NB4 (cell line): ENCODE data around the gene FAT4.

ENCODE experiments used
- DNase-seq: peaks from one replicate; pipeline ENCODE4 v3.0.0; 2010; ENCODE audit warnings: low read depth
- H3K4me3 ChIP-seq: one replicate; pipeline ENCODE4 v1.5.1; 2011; ENCODE audit warnings: mild to moderate bottlenecking, low read depth, low read length, moderate library complexity
- MYC ChIP-seq: IDR thresholded peaks from 2 replicates; pipeline ENCODE4 v1.6.1; 2011; ENCODE audit warnings: low read depth, low read length
- POLR2A ChIP-seq: IDR thresholded peaks from 2 replicates; pipeline ENCODE4 v1.6.1; 2011; ENCODE audit warnings: mild to moderate bottlenecking; ENCODE audit not compliant: insufficient read length; ENCODE audit errors: extremely low read depth
- TF ChIP-seq, protein P1 (sequence below): IDR thresholded peaks from one replicate; pipeline ENCODE4 v1.5.1; 2012; ENCODE audit warnings: low read depth, low read length
- TF ChIP-seq, protein P2 (sequence below): IDR thresholded peaks from 2 replicates; pipeline ENCODE4 v1.6.1; 2011; ENCODE audit warnings: low read depth, low read length

FAT4 gene

DNA sequence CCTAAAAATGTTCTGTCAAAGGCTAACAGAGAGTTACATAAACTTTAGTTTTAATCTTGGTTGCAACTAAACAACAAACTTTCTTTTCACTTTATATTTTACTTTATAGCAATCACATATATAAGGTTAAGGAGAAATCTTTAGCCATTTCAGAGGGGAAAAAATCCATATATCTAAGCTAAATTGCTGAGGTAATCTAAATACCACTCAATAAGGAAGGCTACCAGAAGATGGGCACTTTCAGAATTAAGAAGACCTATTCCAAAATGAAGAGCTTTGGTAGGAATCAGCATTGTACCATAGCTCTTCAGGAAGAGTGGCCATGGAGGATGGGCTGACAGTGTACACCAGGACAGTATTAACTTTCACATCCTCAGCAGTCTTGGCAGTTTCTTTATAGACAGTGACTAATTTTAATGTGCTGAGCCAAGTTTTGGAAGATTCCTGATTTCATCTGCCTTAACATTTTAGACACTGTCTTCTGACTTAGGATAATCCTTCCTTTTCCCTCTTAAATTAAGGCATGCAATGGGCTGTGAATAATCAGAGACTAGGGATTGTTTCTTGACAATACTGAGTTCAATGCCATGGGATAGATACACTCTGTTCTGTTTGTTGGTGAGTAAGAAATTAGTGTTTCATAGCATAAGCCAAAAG lies 7.1 kb downstream of the FAT4 start:
- no peak for DNase-seq
- H3K4me3 ChIP-seq = no peak overlapping the region
- TF ChIP-seq, protein P1, sequence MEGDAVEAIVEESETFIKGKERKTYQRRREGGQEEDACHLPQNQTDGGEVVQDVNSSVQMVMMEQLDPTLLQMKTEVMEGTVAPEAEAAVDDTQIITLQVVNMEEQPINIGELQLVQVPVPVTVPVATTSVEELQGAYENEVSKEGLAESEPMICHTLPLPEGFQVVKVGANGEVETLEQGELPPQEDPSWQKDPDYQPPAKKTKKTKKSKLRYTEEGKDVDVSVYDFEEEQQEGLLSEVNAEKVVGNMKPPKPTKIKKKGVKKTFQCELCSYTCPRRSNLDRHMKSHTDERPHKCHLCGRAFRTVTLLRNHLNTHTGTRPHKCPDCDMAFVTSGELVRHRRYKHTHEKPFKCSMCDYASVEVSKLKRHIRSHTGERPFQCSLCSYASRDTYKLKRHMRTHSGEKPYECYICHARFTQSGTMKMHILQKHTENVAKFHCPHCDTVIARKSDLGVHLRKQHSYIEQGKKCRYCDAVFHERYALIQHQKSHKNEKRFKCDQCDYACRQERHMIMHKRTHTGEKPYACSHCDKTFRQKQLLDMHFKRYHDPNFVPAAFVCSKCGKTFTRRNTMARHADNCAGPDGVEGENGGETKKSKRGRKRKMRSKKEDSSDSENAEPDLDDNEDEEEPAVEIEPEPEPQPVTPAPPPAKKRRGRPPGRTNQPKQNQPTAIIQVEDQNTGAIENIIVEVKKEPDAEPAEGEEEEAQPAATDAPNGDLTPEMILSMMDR = no peak
- no peak for TF ChIP-seq MYC
- no peak for TF ChIP-seq POLR2A
- TF ChIP-seq, protein P2, sequence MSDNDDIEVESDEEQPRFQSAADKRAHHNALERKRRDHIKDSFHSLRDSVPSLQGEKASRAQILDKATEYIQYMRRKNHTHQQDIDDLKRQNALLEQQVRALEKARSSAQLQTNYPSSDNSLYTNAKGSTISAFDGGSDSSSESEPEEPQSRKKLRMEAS = no peak

DNA sequence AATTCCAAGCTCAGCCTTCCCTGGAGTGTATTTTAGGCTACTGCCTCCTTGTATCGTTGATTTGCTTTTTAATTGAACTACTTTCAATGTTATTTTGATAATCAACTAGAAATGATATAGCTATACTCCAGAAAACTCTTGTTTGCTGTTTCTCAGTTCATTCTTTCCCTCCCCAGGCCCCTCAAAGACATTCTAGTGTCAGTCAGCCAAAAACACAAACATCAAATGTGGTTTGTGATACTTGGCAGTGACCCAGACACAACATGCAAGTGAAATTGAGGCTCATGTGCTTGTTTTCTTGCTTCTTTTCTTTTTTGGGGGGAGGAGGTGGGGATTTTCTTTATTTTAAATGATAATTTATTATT lies 7.6 kb downstream of the FAT4 start:
- DNase-seq = no peak
- TF ChIP-seq POLR2A (no peak), MYC (no peak)
- TF ChIP-seq, protein P2 = no peak
- TF ChIP-seq, protein P1 = no peak
- H3K4me3 ChIP-seq = no peak overlapping the region

DNA sequence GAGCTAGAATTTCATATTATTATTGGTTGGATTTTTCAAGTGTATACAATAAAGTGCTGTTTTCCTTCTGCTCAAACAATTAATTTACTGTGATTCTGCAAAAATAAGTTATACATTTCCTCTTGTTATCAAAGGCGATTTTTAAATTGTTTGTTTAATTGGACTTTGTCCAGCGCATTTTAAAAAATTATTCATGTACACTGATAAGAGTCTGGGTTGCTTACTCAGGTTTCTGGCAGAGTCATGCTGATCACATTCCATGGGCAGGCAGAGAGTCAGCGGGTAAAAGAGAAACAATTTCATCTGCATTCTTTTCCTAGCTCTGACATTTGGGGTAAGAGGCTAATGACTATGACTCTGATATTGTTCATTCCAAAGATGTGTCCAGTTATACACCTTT lies 8.9 kb downstream of the FAT4 start:
- TF ChIP-seq MYC (no peak), POLR2A (no peak)
- TF ChIP-seq, protein P2 = no peak
- TF ChIP-seq, protein P1 = no peak
- no peak for DNase-seq
- no peak overlapping the region for H3K4me3 ChIP-seq

DNA sequence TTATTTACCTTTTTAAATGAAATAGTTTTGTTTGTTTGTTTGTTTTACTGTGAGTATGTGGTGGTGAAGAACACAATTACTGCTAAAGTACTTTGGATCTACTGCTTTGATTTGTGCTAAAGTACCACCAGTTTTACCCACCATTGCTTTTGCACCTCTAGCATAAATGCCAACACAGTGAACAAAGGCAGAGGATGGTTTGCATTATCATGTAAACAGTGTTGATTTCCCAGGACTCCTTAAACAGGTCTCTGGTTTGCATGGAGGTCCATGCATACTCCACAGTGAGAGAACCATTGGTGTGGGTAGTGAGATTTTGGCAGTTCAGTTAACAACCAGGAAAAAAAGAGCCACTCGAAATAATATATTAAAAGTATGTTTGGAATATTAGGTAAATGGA lies 11.0 kb downstream of the FAT4 start:
- H3K4me3 ChIP-seq = no peak overlapping the region
- TF ChIP-seq MYC = no peak
- no peak for TF ChIP-seq POLR2A
- TF ChIP-seq, protein P2 = no peak
- TF ChIP-seq, protein P1 = no peak
- DNase-seq = no peak

DNA sequence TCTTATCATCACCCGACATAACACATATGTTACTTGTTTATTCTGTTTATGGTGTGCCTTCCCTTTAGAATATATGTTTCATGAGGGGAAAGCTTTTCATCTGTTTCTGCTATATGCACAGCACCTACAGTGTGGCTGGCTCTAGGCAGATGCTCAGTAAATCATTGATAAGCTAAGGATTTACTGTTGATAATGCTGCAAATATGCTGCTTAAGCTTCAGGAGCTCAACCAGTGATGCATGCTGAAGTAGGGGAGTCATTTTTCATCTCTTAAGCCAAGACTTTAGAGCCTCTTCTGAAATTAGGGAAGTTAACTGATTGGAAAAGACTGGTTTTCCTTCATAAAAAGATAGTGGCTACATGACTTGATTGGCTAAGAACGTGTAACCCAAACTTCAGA lies 16.4 kb downstream of the FAT4 start:
- DNase-seq = no peak
- H3K4me3 ChIP-seq = no peak overlapping the region
- TF ChIP-seq, protein P2 = no peak
- TF ChIP-seq MYC (no peak), POLR2A (no peak)
- TF ChIP-seq, protein P1 = no peak

DNA sequence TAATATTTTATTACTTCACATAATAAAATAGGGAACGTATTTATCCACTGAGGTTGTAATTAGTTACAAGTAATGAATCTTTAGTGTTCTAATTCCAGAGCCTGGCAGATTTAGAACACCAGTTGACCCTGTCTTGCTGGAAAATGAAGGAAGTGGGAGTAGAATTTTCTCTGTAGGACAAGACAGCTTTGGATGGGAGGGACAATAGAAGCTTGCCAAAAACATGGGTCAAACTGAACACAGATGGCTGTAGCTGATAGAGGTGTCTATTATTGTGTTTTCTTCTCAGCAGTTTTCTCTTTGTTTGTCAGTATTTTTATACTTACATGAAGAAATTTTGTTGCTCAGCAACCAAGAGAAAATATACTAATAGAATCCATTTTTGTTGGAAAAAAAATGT lies 20.2 kb downstream of the FAT4 start:
- no peak for TF ChIP-seq POLR2A
- no peak for TF ChIP-seq MYC
- TF ChIP-seq, protein P2 = no peak
- TF ChIP-seq, protein P1 = no peak
- no peak for DNase-seq
- H3K4me3 ChIP-seq = no peak overlapping the region
